ENCODE data around the gene SEMA3A.

SEMA3A gene

DNA sequence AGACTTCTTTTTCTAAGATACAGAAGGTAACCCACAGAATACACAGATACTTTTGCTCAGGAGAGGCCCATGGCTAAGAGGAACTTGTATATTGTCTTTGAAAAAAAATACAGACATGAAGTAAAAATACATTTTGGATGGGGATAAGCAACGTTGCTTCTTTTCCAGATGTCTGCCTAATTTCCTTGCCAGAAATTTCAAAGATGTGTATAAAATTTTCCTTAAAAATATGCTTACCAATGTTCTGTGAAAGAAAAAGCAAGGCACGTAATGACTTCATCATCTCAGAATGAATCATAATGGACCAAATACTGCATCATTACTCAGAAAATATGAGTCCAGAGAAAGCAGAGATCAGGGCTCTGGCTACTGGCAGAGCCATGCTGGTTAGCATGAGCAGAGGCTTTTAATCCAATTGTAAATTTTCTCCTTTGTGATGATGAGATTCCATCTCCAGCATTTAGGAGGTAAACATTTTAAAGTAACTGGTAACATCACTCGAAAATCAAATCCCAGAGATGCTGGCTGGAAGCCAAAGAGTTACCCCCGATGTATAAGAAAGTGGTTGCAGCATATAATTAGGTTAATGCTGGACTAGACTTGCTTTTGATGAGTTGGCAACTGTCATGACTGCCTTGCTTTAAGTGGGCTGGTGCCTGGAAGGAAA lies 272.5 kb downstream of the SEMA3A start:
- no peak for DNase-seq (ENCODE audit: low read depth)
- H3K4me3 ChIP-seq (ENCODE audit: low read depth, low read length) = no peak overlapping the region
- TF ChIP-seq, protein P1, sequence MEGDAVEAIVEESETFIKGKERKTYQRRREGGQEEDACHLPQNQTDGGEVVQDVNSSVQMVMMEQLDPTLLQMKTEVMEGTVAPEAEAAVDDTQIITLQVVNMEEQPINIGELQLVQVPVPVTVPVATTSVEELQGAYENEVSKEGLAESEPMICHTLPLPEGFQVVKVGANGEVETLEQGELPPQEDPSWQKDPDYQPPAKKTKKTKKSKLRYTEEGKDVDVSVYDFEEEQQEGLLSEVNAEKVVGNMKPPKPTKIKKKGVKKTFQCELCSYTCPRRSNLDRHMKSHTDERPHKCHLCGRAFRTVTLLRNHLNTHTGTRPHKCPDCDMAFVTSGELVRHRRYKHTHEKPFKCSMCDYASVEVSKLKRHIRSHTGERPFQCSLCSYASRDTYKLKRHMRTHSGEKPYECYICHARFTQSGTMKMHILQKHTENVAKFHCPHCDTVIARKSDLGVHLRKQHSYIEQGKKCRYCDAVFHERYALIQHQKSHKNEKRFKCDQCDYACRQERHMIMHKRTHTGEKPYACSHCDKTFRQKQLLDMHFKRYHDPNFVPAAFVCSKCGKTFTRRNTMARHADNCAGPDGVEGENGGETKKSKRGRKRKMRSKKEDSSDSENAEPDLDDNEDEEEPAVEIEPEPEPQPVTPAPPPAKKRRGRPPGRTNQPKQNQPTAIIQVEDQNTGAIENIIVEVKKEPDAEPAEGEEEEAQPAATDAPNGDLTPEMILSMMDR (IDR thresholded peaks at IDR 0.05; ENCODE audit: control insufficient read depth, extremely low read depth, insufficient read depth) = no peak

DNA sequence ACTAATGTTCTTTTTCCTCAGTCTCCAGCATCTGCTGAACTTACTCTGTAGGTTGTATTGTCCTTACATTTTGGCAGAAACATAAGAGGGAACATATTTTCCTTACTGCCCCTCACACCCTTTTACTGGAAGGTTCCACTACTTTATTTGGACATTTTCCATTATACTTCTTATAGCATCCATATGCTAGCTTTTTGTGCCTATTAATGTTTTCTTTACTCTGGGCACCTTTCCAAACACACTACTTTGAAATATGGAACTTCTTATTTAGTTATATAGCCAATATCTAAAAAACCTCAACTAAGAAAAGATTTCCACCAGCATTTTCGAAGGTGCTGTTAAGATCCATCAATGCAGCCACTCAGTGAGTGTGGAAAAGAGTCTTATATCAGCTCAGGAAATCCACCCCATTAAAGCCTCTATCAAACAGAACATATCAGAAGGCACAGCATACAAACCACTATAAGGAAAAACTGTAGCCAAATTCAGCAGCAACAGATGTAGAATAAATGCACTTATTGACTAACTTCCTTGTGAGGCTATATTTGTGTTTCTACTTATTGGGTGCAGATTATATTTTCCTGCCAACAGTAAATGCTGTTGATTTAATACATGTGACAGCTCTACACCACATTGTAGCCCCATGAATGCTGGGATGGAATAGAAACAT lies 273.2 kb downstream of the SEMA3A start:
- H3K4me3 ChIP-seq (ENCODE audit: low read depth, low read length) = no peak overlapping the region
- TF ChIP-seq, protein P1 (IDR thresholded peaks at IDR 0.05; ENCODE audit: control insufficient read depth, extremely low read depth, insufficient read depth) = no peak
- DNase-seq (ENCODE audit: low read depth) = no peak

DNA sequence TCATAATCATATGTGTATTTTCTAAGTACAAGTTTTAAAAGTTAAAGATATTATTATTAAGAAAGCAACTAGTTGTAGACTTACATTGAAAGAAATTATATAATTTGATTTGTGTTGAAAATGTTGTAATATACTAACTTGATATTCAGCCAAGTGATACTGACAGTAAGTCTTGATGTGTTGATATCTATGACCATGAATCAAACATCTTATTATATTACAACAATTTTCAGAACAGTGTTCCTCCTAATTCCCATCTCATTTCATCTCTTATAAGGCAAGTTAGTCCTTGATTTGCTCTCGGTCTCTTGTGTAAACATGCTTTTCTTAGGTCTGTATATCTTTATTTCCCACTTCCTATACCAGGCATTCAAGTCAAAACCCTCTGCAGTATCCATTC lies 276.4 kb downstream of the SEMA3A start:
- TF ChIP-seq, protein P1 (IDR thresholded peaks at IDR 0.05; ENCODE audit: control insufficient read depth, extremely low read depth, insufficient read depth) = no peak
- no peak overlapping the region for H3K4me3 ChIP-seq (ENCODE audit: low read depth, low read length)
- no peak for DNase-seq (ENCODE audit: low read depth)

DNA sequence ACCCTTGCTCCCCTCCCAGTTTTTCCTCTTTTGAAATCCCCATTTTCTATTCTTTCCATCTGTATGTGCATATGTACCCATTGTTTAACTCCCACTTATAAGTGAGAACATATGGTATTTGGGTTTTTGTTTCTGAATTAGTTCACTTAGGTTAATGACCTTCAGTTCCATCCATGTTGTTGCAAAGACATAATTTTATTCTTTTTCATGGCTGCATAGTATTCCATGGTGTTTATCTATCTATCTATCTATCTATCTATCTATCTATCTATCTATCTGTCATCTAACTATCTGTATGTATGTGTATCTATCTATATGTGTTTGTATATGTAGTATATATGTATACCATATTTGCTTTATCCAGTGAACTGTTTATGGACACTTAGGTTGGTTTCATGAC lies 281.4 kb downstream of the SEMA3A start:
- TF ChIP-seq, protein P1 (IDR thresholded peaks at IDR 0.05; ENCODE audit: control insufficient read depth, extremely low read depth, insufficient read depth) = no peak
- H3K4me3 ChIP-seq (ENCODE audit: low read depth, low read length) = no peak overlapping the region
- DNase-seq (ENCODE audit: low read depth) = no peak

DNA sequence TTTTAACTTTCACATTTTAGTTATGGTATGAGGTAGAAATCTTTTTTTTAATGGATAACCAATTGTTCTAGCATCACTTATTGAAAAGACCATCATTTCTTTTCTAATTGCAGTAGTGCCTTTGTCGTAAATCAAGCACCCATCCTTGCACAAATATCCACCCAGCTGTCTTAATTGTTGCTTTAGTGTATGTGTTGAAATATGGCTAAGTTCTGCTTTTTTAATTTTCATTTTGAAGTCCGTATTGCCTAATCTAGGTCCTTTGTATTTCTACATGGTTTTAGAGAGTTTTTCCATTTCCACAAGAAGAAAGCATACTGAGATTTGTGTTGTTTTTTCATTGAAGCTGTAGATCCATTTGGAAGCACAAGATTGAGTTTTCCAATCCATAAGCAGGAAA lies 286.1 kb downstream of the SEMA3A start:
- no peak for DNase-seq (ENCODE audit: low read depth)
- no peak overlapping the region for H3K4me3 ChIP-seq (ENCODE audit: low read depth, low read length)
- TF ChIP-seq, protein P1 (IDR thresholded peaks at IDR 0.05; ENCODE audit: control insufficient read depth, extremely low read depth, insufficient read depth) = no peak
